Activated naive CD8-positive, alpha-beta T cell treated with anti-CD3 and anti-CD28 coated beads for 36 hours (primary cell): ENCODE measurements around the gene LHX4. TPM values are rescaled to one million over a fixed set of nuclear protein-coding genes. Genes with fewer than 3 reads are reported as not detected.

ENCODE experiments used
- DNase-seq: peaks from one replicate; pipeline ENCODE4 v3.0.0; 2021
- H3K27ac Mint-ChIP-seq: one replicate; pipeline ENCODE4 v1.8.0; 2022; ENCODE audit warnings: mild to moderate bottlenecking, moderate library complexity, mixed read lengths
- H3K27me3 Mint-ChIP-seq: one replicate; pipeline ENCODE4 v1.8.0; 2022; ENCODE audit warnings: mild to moderate bottlenecking, mixed read lengths
- H3K36me3 Mint-ChIP-seq: one replicate; pipeline ENCODE4 v1.8.0; 2021; ENCODE audit warnings: mild to moderate bottlenecking, mixed read lengths
- H3K4me1 Mint-ChIP-seq: one replicate; pipeline ENCODE4 v1.8.0; 2021; ENCODE audit warnings: mixed read lengths
- H3K4me3 Mint-ChIP-seq: one replicate; pipeline ENCODE4 v1.8.0; 2022; ENCODE audit warnings: mild to moderate bottlenecking, moderate library complexity, mixed read lengths
- H3K9me3 Mint-ChIP-seq: one replicate; pipeline ENCODE4 v1.8.0; 2022; ENCODE audit warnings: mixed read lengths
- total RNA-seq, 2 experiments: library from RNA; stranded (reverse); gene quantifications; one replicate each; pipeline ENCODE4 v1.2.3, GENCODE V29; 2021

Gene LHX4
- total RNA-seq, 2 experiments from 2014 or later, result not detected

- H3K4me3 Mint-ChIP-seq, result no peak overlapping the region
Observed at GRCh38 chr1:180210008-180210620, 19.9 kb upstream of the LHX4 start.

GRCh38 chr1:180211156-180211859, 18.8 kb upstream of the LHX4 start:
- H3K27me3 Mint-ChIP-seq, result peaks cover 8% of the 10 kb centered on the region
- H3K27ac Mint-ChIP-seq, result no peak overlapping the region
- peaks cover 16% of the 10 kb centered on the region for H3K4me1 Mint-ChIP-seq
- H3K4me3 Mint-ChIP-seq, result no peak overlapping the region
- DNase-seq, result no peak
- no peaks in the 10 kb centered on the region for H3K36me3 Mint-ChIP-seq
- no peaks in the 10 kb centered on the region for H3K9me3 Mint-ChIP-seq

More at GRCh38 chr1:180210008-180210620, 19.9 kb upstream of the LHX4 start:
- no peak overlapping the region for H3K27ac Mint-ChIP-seq
- H3K4me1 Mint-ChIP-seq, result peaks cover 8% of the 10 kb centered on the region
- H3K27me3 Mint-ChIP-seq, result peaks cover 8% of the 10 kb centered on the region
- no peaks in the 10 kb centered on the region for H3K36me3 Mint-ChIP-seq
- no peak for DNase-seq
- H3K9me3 Mint-ChIP-seq, result no peaks in the 10 kb centered on the region

GRCh38 chr1:180211860-180212229, 18.2 kb upstream of the LHX4 start:
- H3K4me1 Mint-ChIP-seq, result peaks cover 16% of the 10 kb centered on the region
- DNase-seq, result no peak
- no peak overlapping the region for H3K4me3 Mint-ChIP-seq
- H3K27me3 Mint-ChIP-seq, result peaks cover 8% of the 10 kb centered on the region
- H3K36me3 Mint-ChIP-seq, result no peaks in the 10 kb centered on the region
- no peaks in the 10 kb centered on the region for H3K9me3 Mint-ChIP-seq
- H3K27ac Mint-ChIP-seq, result no peak overlapping the region

GRCh38 chr1:180213401-180214170, 16.5 kb upstream of the LHX4 start:
- no peak overlapping the region for H3K4me3 Mint-ChIP-seq
- H3K36me3 Mint-ChIP-seq, result no peaks in the 10 kb centered on the region
- H3K4me1 Mint-ChIP-seq, result peaks cover 16% of the 10 kb centered on the region
- DNase-seq, result peak; percentile 32
- H3K27ac Mint-ChIP-seq, result no peak overlapping the region
- H3K27me3 Mint-ChIP-seq, result peaks cover 8% of the 10 kb centered on the region
- H3K9me3 Mint-ChIP-seq, result no peaks in the 10 kb centered on the region

GRCh38 chr1:180215856-180216625, 14.0 kb upstream of the LHX4 start:
- no peaks in the 10 kb centered on the region for H3K9me3 Mint-ChIP-seq
- H3K36me3 Mint-ChIP-seq, result no peaks in the 10 kb centered on the region
- peaks cover 4% of the 10 kb centered on the region for H3K27me3 Mint-ChIP-seq
- no peak for DNase-seq
- no peak overlapping the region for H3K27ac Mint-ChIP-seq
- no peak overlapping the region for H3K4me3 Mint-ChIP-seq
- H3K4me1 Mint-ChIP-seq, result peaks cover 16% of the 10 kb centered on the region

GRCh38 chr1:180217006-180217405, 13.1 kb upstream of the LHX4 start:
- H3K27me3 Mint-ChIP-seq, result peaks cover 7% of the 10 kb centered on the region
- H3K9me3 Mint-ChIP-seq, result no peaks in the 10 kb centered on the region
- DNase-seq, result no peak
- no peaks in the 10 kb centered on the region for H3K36me3 Mint-ChIP-seq
- H3K27ac Mint-ChIP-seq, result no peak overlapping the region
- peaks cover 16% of the 10 kb centered on the region for H3K4me1 Mint-ChIP-seq
- H3K4me3 Mint-ChIP-seq, result no peak overlapping the region

GRCh38 chr1:180218806-180219765, 11.0 kb upstream of the LHX4 start:
- no peak for DNase-seq
- Mint-ChIP-seq H3K36me3 (no peaks in the 10 kb centered on the region), H3K9me3 (no peaks in the 10 kb centered on the region), H3K27me3 (peaks cover 13% of the 10 kb centered on the region), H3K4me3 (no peak overlapping the region), H3K27ac (no peak overlapping the region), H3K4me1 (peaks cover 8% of the 10 kb centered on the region)

GRCh38 chr1:180219776-180220175, 10.3 kb upstream of the LHX4 start:
- H3K4me1 Mint-ChIP-seq, result peaks cover 8% of the 10 kb centered on the region
- no peak for DNase-seq

GRCh38 chr1:180221462-180221861, 8.6 kb upstream of the LHX4 start:
- peaks cover 35% of the 10 kb centered on the region for H3K27me3 Mint-ChIP-seq
- no peaks in the 10 kb centered on the region for H3K9me3 Mint-ChIP-seq
- no peaks in the 10 kb centered on the region for H3K4me1 Mint-ChIP-seq
- DNase-seq, result no peak
- no peaks in the 10 kb centered on the region for H3K36me3 Mint-ChIP-seq
- no peak overlapping the region for H3K27ac Mint-ChIP-seq
- H3K4me3 Mint-ChIP-seq, result no peak overlapping the region

More at GRCh38 chr1:180219776-180220175, 10.3 kb upstream of the LHX4 start:
- Mint-ChIP-seq H3K27me3 (peaks cover 20% of the 10 kb centered on the region), H3K36me3 (no peaks in the 10 kb centered on the region), H3K9me3 (no peaks in the 10 kb centered on the region), H3K27ac (no peak overlapping the region), H3K4me3 (no peak overlapping the region)

- Mint-ChIP-seq H3K4me3 (no peak overlapping the region), H3K36me3 (no peaks in the 10 kb centered on the region), H3K27me3 (peaks cover 64% of the 10 kb centered on the region), H3K9me3 (no peaks in the 10 kb centered on the region), H3K4me1 (no peaks in the 10 kb centered on the region), H3K27ac (no peak overlapping the region)
- DNase-seq, result no peak
Observed at GRCh38 chr1:180224902-180225301, 5.2 kb upstream of the LHX4 start.

GRCh38 chr1:180225403-180225802, 4.7 kb upstream of the LHX4 start:
- Mint-ChIP-seq H3K27ac (no peak overlapping the region), H3K27me3 (peaks cover 68% of the 10 kb centered on the region), H3K4me3 (no peak overlapping the region), H3K9me3 (no peaks in the 10 kb centered on the region), H3K36me3 (no peaks in the 10 kb centered on the region), H3K4me1 (no peaks in the 10 kb centered on the region)
- no peak for DNase-seq

GRCh38 chr1:180227861-180228647, 2.0 kb upstream of the LHX4 start:
- H3K4me3 Mint-ChIP-seq, result peak overlapping the region; percentile 22
- no peaks in the 10 kb centered on the region for H3K9me3 Mint-ChIP-seq
- no peaks in the 10 kb centered on the region for H3K36me3 Mint-ChIP-seq
- no peak overlapping the region for H3K27ac Mint-ChIP-seq
- H3K4me1 Mint-ChIP-seq, result peaks cover 13% of the 10 kb centered on the region
- DNase-seq, result no peak
- H3K27me3 Mint-ChIP-seq, result peaks cover 84% of the 10 kb centered on the region

- no peaks in the 10 kb centered on the region for H3K36me3 Mint-ChIP-seq
- H3K27me3 Mint-ChIP-seq, result peaks cover 89% of the 10 kb centered on the region
- H3K9me3 Mint-ChIP-seq, result no peaks in the 10 kb centered on the region
- no peak overlapping the region for H3K27ac Mint-ChIP-seq
- peaks cover 14% of the 10 kb centered on the region for H3K4me1 Mint-ChIP-seq
- peak; percentile 23 for DNase-seq
- peak overlapping the region; percentile 69 for H3K4me3 Mint-ChIP-seq
Observed at GRCh38 chr1:180228648-180229482, 1.2 kb upstream of the LHX4 start.
